K562 (cell line): ENCODE results near the gene ZSWIM7. TPM values are rescaled to one million over a fixed set of nuclear protein-coding genes. Genes with fewer than 3 reads are reported as not detected.
A peak's percentile ranks its signal among the peaks of the same experiment; 100 is the strongest.

Experiments
- ATAC-seq: fragments of 200-7000 bp; cut with Tn5 transposase; 3 replicates; pipeline ENCODE4 v1.9.1; 2020; ENCODE audit warnings: moderate library complexity
- BruUV-seq: library from RNA; stranded (reverse); fragments of 400-500 nt; replicated peaks from 2 replicates; lab custom pipeline; 2021; lab: Mats Ljungman, UMichigan
- CTCF ChIA-PET: fragments of 300-600 bp; formaldehyde crosslinking; extraction: SDS; loops from one replicate; lab custom pipeline; 2021; ENCODE audit warnings: low intra/inter-chr PET ratio; lab: Yijun Ruan, JAX
- POLR2A ChIA-PET: fragments of 300-600, 350-650 bp; sonication (Branson Sonifier 250); formaldehyde crosslinking; extraction: SDS; loops from one replicate; lab custom pipeline; 2021; ENCODE audit warnings: antibody characterized with exemption, inconsistent platforms; lab: Yijun Ruan, JAX
- DNase-seq, 4 experiments: peaks; one replicate each; pipeline versions ENCODE4 v3.0.0 to v3.0.0-alpha.2; 2011 to 2018; ENCODE audit warnings: low spot score in 3 of 4, mixed read lengths in 3 of 4; ENCODE audit errors: extremely low read depth in 1 of 4
- FAIRE-seq: peaks from 2 replicates; lab custom pipeline; 2011; peaks lifted over from hg19 to GRCh38; lab: Jason Lieb, UNC
- H2AFZ ChIP-seq: 2 replicates; pipeline ENCODE4 v1.6.0; 2011; ENCODE audit warnings: low read depth, low read length, control low read depth, inconsistent platforms
- H3K27ac ChIP-seq: fragments of 200-600 bp; 3 replicates; pipeline ENCODE4 v1.8.0; 2011; ENCODE audit warnings: low read depth, mild to moderate bottlenecking, control low read depth, inconsistent platforms, low read length, moderate library complexity, mixed read lengths; ENCODE audit errors: extremely low read depth
- H3K27me3 ChIP-seq, 2 experiments: fragments of 300-600 bp in 1 of 2; 2 replicates in 1 of 2; 3 replicates in 1 of 2; pipeline versions ENCODE4 v1.6.0 to v1.8.0; 2011; ENCODE audit warnings: inconsistent platforms in 2 of 2, low read length in 2 of 2, mild to moderate bottlenecking in 1 of 2, mixed read lengths in 1 of 2, moderate library complexity in 1 of 2; ENCODE audit not compliant: control insufficient read depth in 2 of 2, insufficient read depth in 2 of 2
- H3K36me3 ChIP-seq: fragments of 300-600 bp; 3 replicates; pipeline ENCODE4 v1.8.0; 2011; ENCODE audit warnings: mild to moderate bottlenecking, low read length, inconsistent platforms; ENCODE audit not compliant: control insufficient read depth, insufficient read depth
- H3K4me1 ChIP-seq, 2 experiments: fragments of 200-600 bp in 1 of 2; replicated peaks in 1 of 2; 2 replicates in 1 of 2; 3 replicates in 1 of 2; pipeline versions ENCODE4 v1.5.1 to v1.8.0; 2011; ENCODE audit warnings: inconsistent platforms in 2 of 2, low read length in 2 of 2, mild to moderate bottlenecking in 1 of 2, mixed read lengths in 1 of 2, moderate library complexity in 1 of 2; ENCODE audit not compliant: control insufficient read depth in 2 of 2, insufficient read depth in 2 of 2
- H3K4me2 ChIP-seq: 2 replicates; pipeline ENCODE4 v1.6.1; 2011; ENCODE audit warnings: low read length, control low read depth, inconsistent platforms, mixed read lengths; ENCODE audit not compliant: insufficient read depth
- H3K4me3 ChIP-seq: fragments of 200-600 bp; sonication (generic), shearing (Covaris generic); 2 replicates; pipeline ENCODE4 v1.5.1; 2016; ENCODE audit warnings: control low read depth, inconsistent platforms
- H3K79me2 ChIP-seq: fragments of 200-600 bp; 3 replicates; pipeline ENCODE4 v1.8.0; 2011; ENCODE audit warnings: low read length, inconsistent platforms; ENCODE audit not compliant: control insufficient read depth, insufficient read depth
- H3K9ac ChIP-seq, 2 experiments: 2 replicates each; pipeline versions ENCODE4 v1.6.0 to v1.6.1; 2011; ENCODE audit warnings: low read depth in 2 of 2, low read length in 2 of 2, control low read depth in 1 of 2, inconsistent platforms in 1 of 2, mild to moderate bottlenecking in 1 of 2, mixed read lengths in 1 of 2; ENCODE audit not compliant: insufficient read depth in 1 of 2
- H3K9me1 ChIP-seq: one replicate; pipeline ENCODE4 v1.6.0; 2011; ENCODE audit warnings: inconsistent platforms, mild to moderate bottlenecking, low read length, moderate library complexity; ENCODE audit not compliant: control insufficient read depth, insufficient read depth
- H3K9me3 ChIP-seq: replicated peaks from 2 replicates; pipeline ENCODE4 v1.5.1; 2011; ENCODE audit warnings: low read depth, low read length, inconsistent platforms; ENCODE audit not compliant: control insufficient read depth, insufficient read depth
- H4K20me1 ChIP-seq: replicated peaks from 2 replicates; pipeline ENCODE4 v1.6.1; 2011; ENCODE audit warnings: low read length, inconsistent platforms, mixed read lengths; ENCODE audit not compliant: control insufficient read depth, insufficient read depth
- CTBP1 ChIP-seq: fragments of 450-650 bp; IDR thresholded peaks from 2 replicates; pipeline ENCODE4 v1.6.1; 2016; ENCODE audit warnings: borderline replicate concordance
- GABPA ChIP-seq: fragments of 200-800 bp; sonication (Bioruptor generic); conservative IDR thresholded peaks from 2 replicates; pipeline ENCODE4 v1.6.1; 2016; ENCODE audit warnings: low read depth, missing genetic modification characterization, missing compliant biosample characterization
- GABPB1 ChIP-seq: sonication (generic); formaldehyde crosslinking; IDR thresholded peaks from 2 replicates; pipeline ENCODE4 v1.8.0; 2022; ENCODE audit warnings: mild to moderate bottlenecking, missing genetic modification reagents
- MAZ ChIP-seq, 2 experiments: fragments of 450-650 bp in 1 of 2; sonication (generic) in 1 of 2; formaldehyde crosslinking; IDR thresholded peaks in 1 of 2; conservative IDR thresholded peaks in 1 of 2; 2 replicates each; pipeline versions ENCODE4 v1.4.0 to v1.5.0; 2020; ENCODE audit warnings: mild to moderate bottlenecking in 1 of 2, missing genetic modification reagents in 1 of 2
- MTA1 ChIP-seq: fragments of 450-650 bp; IDR thresholded peaks from 2 replicates; pipeline ENCODE4 v1.6.1; 2017; ENCODE audit warnings: borderline replicate concordance
- MYC ChIP-seq, 2 experiments: fragments of 250-450 bp in 1 of 2; sonication (Bioruptor Pico) in 1 of 2; IDR thresholded peaks; 2 replicates each; pipeline versions ENCODE4 v1.5.1 to v1.6.1; 2012 to 2021; ENCODE audit warnings: low read depth in 2 of 2, borderline replicate concordance in 1 of 2, improper control_type of control experiment in 1 of 2, low read length in 1 of 2, mild to moderate bottlenecking in 1 of 2, moderate library complexity in 1 of 2
- NFIC ChIP-seq: fragments of 450-650 bp; IDR thresholded peaks from 2 replicates; pipeline ENCODE4 v1.6.1; 2017; ENCODE audit warnings: mild to moderate bottlenecking, inconsistent platforms
- SOX6 ChIP-seq: fragments of 450-650 bp; IDR thresholded peaks from 2 replicates; pipeline ENCODE4 v1.6.1; 2014; ENCODE audit warnings: mild to moderate bottlenecking
- TAF1 ChIP-seq: IDR thresholded peaks from 2 replicates; pipeline ENCODE4 v1.6.1; 2011; ENCODE audit warnings: mild to moderate bottlenecking, low read length, moderate library complexity; ENCODE audit not compliant: insufficient read depth, control insufficient read depth, severe bottlenecking; ENCODE audit errors: extremely low read depth
- TEAD4 ChIP-seq, 2 experiments: sonication (generic) in 1 of 2; formaldehyde crosslinking in 1 of 2; IDR thresholded peaks; 2 replicates each; pipeline versions ENCODE4 v1.6.1 to v1.8.0; 2012 to 2022; ENCODE audit warnings: borderline replicate concordance in 1 of 2, inconsistent platforms in 1 of 2, low read length in 1 of 2, mild to moderate bottlenecking in 1 of 2, missing genetic modification reagents in 1 of 2
- TRIM24 ChIP-seq, 2 experiments: fragments of 450-650 bp; IDR thresholded peaks; 2 replicates each; pipeline ENCODE4 v1.6.1; 2016
- XRCC5 ChIP-seq: fragments of 200-400 bp; formaldehyde crosslinking; IDR thresholded peaks from 2 replicates; pipeline ENCODE4 v1.6.1; 2017; ENCODE audit warnings: low read depth, mild to moderate bottlenecking, low read length
- ZNF274 ChIP-seq: IDR thresholded peaks from 2 replicates; pipeline ENCODE4 v1.6.1; 2011; ENCODE audit warnings: low read depth, mild to moderate bottlenecking, low read length, moderate library complexity, borderline replicate concordance
- ZNF766 ChIP-seq: fragments of 200-800 bp; sonication (Bioruptor generic); conservative IDR thresholded peaks from 2 replicates; pipeline ENCODE4 v1.6.1; 2016; ENCODE audit warnings: missing genetic modification characterization, missing compliant biosample characterization
- WGBS: fragments of 100-300 bp; shearing (Covaris generic); methylation state at CpG from one replicate; pipeline ENCODE4 v1.1.6; 2016; ENCODE audit warnings: low coverage, mixed read lengths; ENCODE audit not compliant: insufficient coverage; ENCODE audit errors: missing lambda C conversion rate; 5-methylcytosine and 5-hydroxymethylcytosine counted together
- in situ Hi-C: fragments of 300-500 bp; cut with MboI; formaldehyde crosslinking; loops from 4 replicates; pipeline ENCODE4 v1.15.0; 2018; ENCODE audit warnings: inconsistent platforms, mixed read lengths
- intact Hi-C: fragments of 100-400 bp; cut with micrococcal nuclease; formaldehyde crosslinking; loops from 2 replicates; pipeline ENCODE4 v1.14.2; 2022
- polyA plus RNA-seq, 8 experiments: library from polyadenylated mRNA; depleted of rRNA in 4 of 8; stranded (reverse) in 5 of 8; unstranded in 3 of 8; fragments of >200 nt; fragmentation: Nextera tagmentation in 2 of 8; fragmentation: Illumina TruSeq in 1 of 8; extraction: Ambion mirVana in 2 of 8; extraction: Trizol in 1 of 8; gene quantifications; 2 replicates each; pipeline versions ENCODE4 v1.2.1 to v1.2.3, GENCODE V29; 2011 to 2014; ENCODE audit warnings: inconsistent platforms in 1 of 8, missing spikeins in 1 of 8
- total RNA-seq, 7 experiments: library from RNA; depleted of rRNA in 6 of 7; stranded (reverse); fragments of >200 nt in 6 of 7; fragmentation: Illumina TruSeq in 2 of 7; extraction: Trizol in 2 of 7; gene quantifications; 2 replicates each; pipeline versions ENCODE4 v1.2.1 to v1.2.3, GENCODE V29; 2011 to 2021; ENCODE audit warnings: low replicate concordance in 1 of 7
- TF ChIP-seq, protein P1 (sequence below): sonication (generic); formaldehyde crosslinking; IDR thresholded peaks from 2 replicates; pipeline ENCODE4 v1.4.0; 2020; ENCODE audit warnings: mild to moderate bottlenecking, missing genetic modification reagents
- TF ChIP-seq, protein P2 (sequence below): fragments of 250-450 bp; sonication (Bioruptor Pico); IDR thresholded peaks from 2 replicates; pipeline ENCODE4 v1.8.0; 2021; ENCODE audit warnings: borderline replicate concordance, mild to moderate bottlenecking, moderate library complexity; ENCODE audit not compliant: poor library complexity, severe bottlenecking

Gene ZSWIM7
- total and polyA plus RNA-seq, 9 of the 15 experiments (the other 6 are each of a cell fraction or from before 2014, with no cell fraction given), result 5.9 to 18.7 (median 9.5) TPM

DNA sequence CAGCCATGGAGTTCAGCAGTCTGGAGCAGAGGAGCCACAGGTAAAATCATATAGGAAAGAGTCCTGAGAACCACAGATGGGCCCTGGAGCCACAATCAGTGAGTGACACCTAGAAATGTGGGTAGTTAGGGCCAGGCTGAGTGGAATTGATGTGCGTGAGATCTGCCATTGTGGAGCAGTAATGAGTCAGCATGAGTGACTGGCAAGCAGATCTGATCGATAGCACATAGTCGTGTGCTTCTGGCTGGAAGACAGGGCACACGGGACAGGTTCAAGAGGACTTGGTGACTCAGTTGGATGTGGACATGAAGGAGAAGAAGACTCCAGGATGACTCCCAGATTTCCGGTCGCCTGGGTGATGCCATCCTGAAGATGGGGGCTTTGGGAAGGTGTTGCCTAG lies 42.3 kb downstream of the ZSWIM7 start (continued):
- TF ChIP-seq TAF1, result no peak
- TF ChIP-seq, protein P1, sequence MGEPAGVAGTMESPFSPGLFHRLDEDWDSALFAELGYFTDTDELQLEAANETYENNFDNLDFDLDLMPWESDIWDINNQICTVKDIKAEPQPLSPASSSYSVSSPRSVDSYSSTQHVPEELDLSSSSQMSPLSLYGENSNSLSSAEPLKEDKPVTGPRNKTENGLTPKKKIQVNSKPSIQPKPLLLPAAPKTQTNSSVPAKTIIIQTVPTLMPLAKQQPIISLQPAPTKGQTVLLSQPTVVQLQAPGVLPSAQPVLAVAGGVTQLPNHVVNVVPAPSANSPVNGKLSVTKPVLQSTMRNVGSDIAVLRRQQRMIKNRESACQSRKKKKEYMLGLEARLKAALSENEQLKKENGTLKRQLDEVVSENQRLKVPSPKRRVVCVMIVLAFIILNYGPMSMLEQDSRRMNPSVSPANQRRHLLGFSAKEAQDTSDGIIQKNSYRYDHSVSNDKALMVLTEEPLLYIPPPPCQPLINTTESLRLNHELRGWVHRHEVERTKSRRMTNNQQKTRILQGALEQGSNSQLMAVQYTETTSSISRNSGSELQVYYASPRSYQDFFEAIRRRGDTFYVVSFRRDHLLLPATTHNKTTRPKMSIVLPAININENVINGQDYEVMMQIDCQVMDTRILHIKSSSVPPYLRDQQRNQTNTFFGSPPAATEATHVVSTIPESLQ (CRISPR knock-in tag), result no peak

DNA sequence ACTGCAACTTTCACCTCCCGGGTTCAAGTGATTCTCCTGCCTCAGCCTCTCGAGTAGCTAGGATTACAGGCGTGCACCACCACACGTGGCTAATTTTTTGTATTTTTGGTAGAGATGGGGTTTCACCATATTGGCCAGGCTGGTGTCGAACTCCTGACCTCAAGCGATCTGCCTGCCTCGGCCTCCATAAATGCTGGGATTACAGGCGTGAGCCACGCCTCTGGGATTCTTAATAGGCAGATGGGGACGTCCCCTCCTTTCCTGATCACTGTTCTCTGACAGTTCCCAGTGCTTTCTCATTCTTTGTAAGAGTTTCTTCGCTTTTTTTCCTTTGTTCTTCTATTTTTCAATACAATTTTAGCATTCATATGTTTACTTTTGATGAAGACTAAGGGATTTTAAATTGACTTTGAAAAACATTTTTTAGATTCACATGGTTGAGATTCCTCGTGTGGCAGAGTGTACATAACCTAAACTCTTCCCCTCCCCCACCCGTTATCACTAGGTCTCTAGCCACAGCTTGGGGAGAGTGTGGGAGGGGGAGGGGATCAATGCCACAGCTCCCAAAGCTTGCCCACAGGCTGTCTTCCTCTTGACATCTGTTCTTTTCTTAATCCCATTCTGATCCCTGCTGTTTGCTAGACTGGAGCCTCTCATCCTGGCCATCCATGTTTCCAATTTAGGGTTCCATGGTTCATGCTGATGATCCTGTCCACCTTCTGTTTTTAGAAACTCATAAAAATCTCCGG lies 43.5 kb downstream of the ZSWIM7 start:
- peaks cover under 1% of the 10 kb centered on the region; the same call in 2 of the 3 replicates for H3K36me3 ChIP-seq
- in situ Hi-C loops, result loop anchor here (25.0 kb wide), 1 partner anchor 694 kb away; the partner anchor contains the start of gene PMP22
- H3K9me1 ChIP-seq, result no peaks in the 10 kb centered on the region
- H3K9me3 ChIP-seq, result no peaks in the 10 kb centered on the region
- intact Hi-C loops, result no loop called here
- ATAC-seq, result peak; percentile 43; the same call in 2 of the 3 replicates
- peak overlapping the region; percentile 40; the same call in 1 of the 2 replicates for H2AFZ ChIP-seq
- 24% methylated on average over 8 of the region's 14 CpGs for WGBS
- ChIA-PET CTCF (no interaction called here), POLR2A (no interaction called here)
- BruUV-seq, result no TSS peak
- peak overlapping the region; percentile 54 for H3K4me2 ChIP-seq
- peaks cover 5% of the 10 kb centered on the region; the same call in 1 of the 2 replicates for H4K20me1 ChIP-seq
- H3K79me2 ChIP-seq, result peaks cover 36% of the 10 kb centered on the region
- peak overlapping the region in 1 of 2 experiments; percentile 13; a peak in 1 of 4 replicates for H3K9ac ChIP-seq
- H3K27me3 ChIP-seq, result no peaks in the 10 kb centered on the region
- H3K4me1 ChIP-seq, result peaks cover 35 to 47% of the 10 kb centered on the region in 2 experiments
- peak; percentile 86 for FAIRE-seq
- H3K27ac ChIP-seq, result peak overlapping the region; percentile 37; the same call in 2 of the 3 replicates
- H3K4me3 ChIP-seq, result no peak overlapping the region
- DNase-seq, result peak; percentile 49 to 78 (median 54)
- no peak for TF ChIP-seq GABPB1 (CRISPR knock-in tag)
- peak; percentile 61; the same call in 1 of the 2 replicates for TF ChIP-seq MTA1
- TF ChIP-seq GABPA (tag), result no peak
- 0 out of 4 replicates have a peak, but pooled peaks of 1 of the 2 experiments have one; percentile 24 for TF ChIP-seq MAZ (CRISPR knock-in tag; conservative IDR thresholded peaks at IDR 0.05 in 1 of 2, IDR thresholded peaks at IDR 0.05 in 1 of 2)
- TF ChIP-seq TRIM24 (IDR thresholded peaks at IDR 0.05), result peak; percentile 77 to 79; a peak in 3 of 4 replicates
- 0 out of 2 replicates have a peak, but pooled peaks have one; percentile 24 for TF ChIP-seq ZNF766 (CRISPR knock-in tag)
- no peak for TF ChIP-seq XRCC5
- peak; percentile 69; the same call in 1 of the 2 replicates for TF ChIP-seq SOX6
- 0 out of 2 replicates have a peak, but pooled peaks have one; percentile 33 for TF ChIP-seq CTBP1
- TF ChIP-seq, protein P2, sequence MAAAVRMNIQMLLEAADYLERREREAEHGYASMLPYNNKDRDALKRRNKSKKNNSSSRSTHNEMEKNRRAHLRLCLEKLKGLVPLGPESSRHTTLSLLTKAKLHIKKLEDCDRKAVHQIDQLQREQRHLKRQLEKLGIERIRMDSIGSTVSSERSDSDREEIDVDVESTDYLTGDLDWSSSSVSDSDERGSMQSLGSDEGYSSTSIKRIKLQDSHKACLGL, result no peak
- TF ChIP-seq TEAD4 (IDR thresholded peaks at IDR 0.05; ENCODE audit: low read length), result peak; percentile 54
- TF ChIP-seq TEAD4 (CRISPR knock-in tag; IDR thresholded peaks at IDR 0.05; ENCODE audit: borderline replicate concordance), result no peak
- no peak for TF ChIP-seq NFIC
- 0 out of 2 replicates have a peak, but pooled peaks have one; percentile 29 for TF ChIP-seq MYC (IDR thresholded peaks at IDR 0.05; ENCODE audit: low read depth, low read length)
- TF ChIP-seq MYC (CRISPR knock-in tag; IDR thresholded peaks at IDR 0.05; ENCODE audit: borderline replicate concordance, low read depth), result no peak
- TF ChIP-seq ZNF274, result no peak
